Suprapubic skin (tissue), 4 donors: ENCODE data around the gene RCAN3. TPM values are rescaled to one million over a fixed set of nuclear protein-coding genes. Genes with fewer than 3 reads are reported as not detected.
A peak's percentile ranks its signal among the peaks of the same experiment; 100 is the strongest.

Source experiments
- DNase-seq, 2 donors: peaks; one replicate each; pipeline ENCODE4 v3.0.0-alpha.2; 2019; ENCODE audit warnings: low spot score in 2 of 2
- H3K27ac ChIP-seq: fragments of 200-600 bp; sonication (generic); one replicate; pipeline ENCODE4 v1.5.1; 2019
- H3K27me3 ChIP-seq: fragments of 200-600 bp; sonication (generic); one replicate; pipeline ENCODE4 v1.5.1; 2019
- H3K36me3 ChIP-seq: fragments of 200-600 bp; sonication (generic); one replicate; pipeline ENCODE4 v1.5.1; 2019
- H3K4me1 ChIP-seq: fragments of 200-600 bp; sonication (generic); one replicate; pipeline ENCODE4 v1.5.1; 2019
- H3K4me3 ChIP-seq: fragments of 200-600 bp; sonication (generic); one replicate; pipeline ENCODE4 v1.5.1; 2019; ENCODE audit warnings: mild to moderate bottlenecking
- H3K9me3 ChIP-seq: fragments of 200-600 bp; sonication (generic); one replicate; pipeline ENCODE4 v1.5.1; 2019
- CTCF ChIP-seq, 2 donors: fragments of 200-600 bp in 1 of 2; fragments of 450-650 bp in 1 of 2; sonication (generic) in 1 of 2; IDR thresholded peaks; one replicate each; pipeline ENCODE4 v1.5.1; 2016 to 2019; ENCODE audit warnings: antibody characterized with exemption in 2 of 2, mild to moderate bottlenecking in 1 of 2, moderate library complexity in 1 of 2
- EP300 ChIP-seq: sonication (generic); formaldehyde crosslinking; IDR thresholded peaks from one replicate; pipeline ENCODE4 v1.6.1; 2017; ENCODE audit warnings: antibody characterized with exemption
- POLR2A ChIP-seq, 2 donors: fragments of 450-650 bp; IDR thresholded peaks; one replicate each; pipeline ENCODE4 v1.6.1; 2017; ENCODE audit warnings: antibody characterized with exemption in 2 of 2, mild to moderate bottlenecking in 2 of 2, moderate library complexity in 2 of 2
- POLR2AphosphoS5 ChIP-seq, 3 donors: sonication (generic); formaldehyde crosslinking; IDR thresholded peaks; one replicate each; pipeline ENCODE4 v1.6.1; 2017; ENCODE audit warnings: antibody characterized with exemption in 3 of 3
- WGBS: methylation state at CpG from one replicate; pipeline ENCODE4 v1.1.5; 2018; 5-methylcytosine and 5-hydroxymethylcytosine counted together
- total RNA-seq, 4 donors: library from RNA; depleted of rRNA; stranded (reverse); fragments of >200 nt; gene quantifications; one replicate each; pipeline ENCODE4 v1.1.0, GENCODE V29; 2016

RCAN3 gene
- total RNA-seq, 4 donors from 2014 or later: 27.0 to 29.8 (median 27.5) TPM

- Histone ChIP-seq H3K36me3 (no peaks in the 10 kb centered on the region), H3K27me3 (peaks cover 8% of the 10 kb centered on the region), H3K4me3 (no peak overlapping the region), H3K27ac (no peak overlapping the region), H3K4me1 (no peaks in the 10 kb centered on the region), H3K9me3 (no peaks in the 10 kb centered on the region)
- no peak for DNase-seq
- TF ChIP-seq POLR2A (IDR thresholded peaks at IDR 0.05) (no peak), POLR2AphosphoS5 (IDR thresholded peaks at IDR 0.05) (no peak), CTCF (IDR thresholded peaks at IDR 0.05) (no peak), EP300 (no peak)
- WGBS: 90% methylated on average over 10 of the region's 10 CpGs
Measured at GRCh38 chr1:24586119-24586518, 83.5 kb downstream of the RCAN3 start.

GRCh38 chr1:24586970-24587820, 84.6 kb downstream of the RCAN3 start:
- Histone ChIP-seq H3K4me3 (no peak overlapping the region), H3K36me3 (no peaks in the 10 kb centered on the region), H3K9me3 (no peaks in the 10 kb centered on the region), H3K27me3 (peaks cover 11% of the 10 kb centered on the region), H3K4me1 (no peaks in the 10 kb centered on the region), H3K27ac (no peak overlapping the region)
- WGBS: 34% methylated on average over 9 of the region's 9 CpGs
- TF ChIP-seq EP300 (no peak), POLR2A (IDR thresholded peaks at IDR 0.05) (no peak), CTCF (IDR thresholded peaks at IDR 0.05) (peak; percentile 51 to 71), POLR2AphosphoS5 (IDR thresholded peaks at IDR 0.05) (no peak)
- no peak for DNase-seq

- Histone ChIP-seq H3K4me3 (no peak overlapping the region), H3K27ac (no peak overlapping the region), H3K36me3 (no peaks in the 10 kb centered on the region), H3K9me3 (no peaks in the 10 kb centered on the region), H3K27me3 (peaks cover 11% of the 10 kb centered on the region), H3K4me1 (no peaks in the 10 kb centered on the region)
- WGBS: 91% methylated on average over 5 of the region's 5 CpGs
- DNase-seq: no peak
- no peak for TF ChIP-seq CTCF (IDR thresholded peaks at IDR 0.05)
- no peak for TF ChIP-seq POLR2AphosphoS5 (IDR thresholded peaks at IDR 0.05)
- TF ChIP-seq POLR2A (IDR thresholded peaks at IDR 0.05): no peak
- TF ChIP-seq EP300: no peak
Measured at GRCh38 chr1:24588573-24588972, 85.9 kb downstream of the RCAN3 start.

- no peak overlapping the region for H3K4me3 ChIP-seq
- no peak for DNase-seq
- H3K27ac ChIP-seq: no peak overlapping the region
- H3K9me3 ChIP-seq: no peaks in the 10 kb centered on the region
- peaks cover 11% of the 10 kb centered on the region for H3K27me3 ChIP-seq
- H3K4me1 ChIP-seq: no peaks in the 10 kb centered on the region
- TF ChIP-seq CTCF (IDR thresholded peaks at IDR 0.05) (no peak), POLR2AphosphoS5 (IDR thresholded peaks at IDR 0.05) (no peak), POLR2A (IDR thresholded peaks at IDR 0.05) (no peak), EP300 (no peak)
- H3K36me3 ChIP-seq: no peaks in the 10 kb centered on the region
- 43% methylated on average over 1 of the region's 3 CpGs for WGBS
Measured at GRCh38 chr1:24589200-24589599, 86.6 kb downstream of the RCAN3 start.

Other genes with a start within 250 kb of the RCAN3 start
- 100 to 1,000 TPM in 3 of 4 donors, 10 to 100 TPM in 1; 93.6 to 154 (median 129) TPM for gene GRHL3, start 183.5 kb upstream of the RCAN3 start, total RNA-seq
- gene STPG1, start 89.1 kb upstream of the RCAN3 start, total RNA-seq: 1 to 10 TPM; 7.2 to 8.5 (median 7.8) TPM
- 10 to 100 TPM; 42.4 to 75.4 (median 64.6) TPM for gene NIPAL3, start 87.0 kb upstream of the RCAN3 start, total RNA-seq
- gene NCMAP, start 53.3 kb downstream of the RCAN3 start, total RNA-seq: 1 to 10 TPM in 1 of 4 donors, under 1 TPM in 2, not detected in 1; 0.24 to 1.1 (median 0.34) TPM
- 100 to 1,000 TPM in 2 of 4 donors, 10 to 100 TPM in 2; 73.0 to 323 (median 97.0) TPM for gene SRRM1, start 140.5 kb downstream of the RCAN3 start, total RNA-seq
- 10 to 100 TPM; 50.1 to 76.3 (median 71.4) TPM for gene CLIC4, start 242.6 kb downstream of the RCAN3 start, total RNA-seq